ENCODE measurements around the gene ELAVL2.

Gene ELAVL2

DNA sequence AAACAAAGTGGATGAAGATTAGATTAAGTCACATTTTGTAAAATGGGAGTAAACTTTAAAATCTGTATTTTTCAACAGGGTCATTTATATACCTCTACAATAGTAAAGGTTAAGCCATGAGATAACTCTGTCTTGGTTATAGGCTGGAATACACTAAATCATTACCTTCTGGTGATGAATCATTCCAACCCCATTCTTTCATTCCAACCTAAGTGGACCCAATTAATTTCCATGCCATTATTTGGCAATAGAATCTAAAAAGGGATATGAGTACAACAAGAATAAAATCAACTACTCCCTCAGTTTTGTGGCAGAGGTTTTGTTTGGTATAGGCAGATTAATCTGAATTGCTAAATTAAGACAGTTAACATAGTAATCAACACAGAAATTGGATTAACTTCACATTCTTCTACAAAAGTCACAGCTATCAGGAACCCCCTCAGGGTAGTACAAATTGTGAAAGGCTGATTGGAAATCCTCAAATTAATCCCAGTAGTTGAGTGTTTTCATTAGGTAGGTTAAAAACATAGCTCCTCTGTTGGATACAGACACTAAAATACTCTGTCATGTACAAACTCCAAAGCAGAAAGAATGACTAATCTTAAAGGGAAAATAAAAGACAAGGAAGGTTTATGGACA, 54.2 kb downstream of the ELAVL2 start:
- Histone ChIP-seq H3K4me3 (ENCODE audit: low read depth in 1 of 2, low read length in 1 of 2) (no peak overlapping the region), H3K4me1 (ENCODE audit: control insufficient read depth in 1 of 2, insufficient read depth in 1 of 2, low read depth in 1 of 2, low read length in 1 of 2) (no peaks in the 10 kb centered on the region), H3K9me3 (no peaks in the 10 kb centered on the region), H3K36me3 (no peaks in the 10 kb centered on the region), H3K27ac (no peak overlapping the region), H3K27me3 (no peaks in the 10 kb centered on the region)
- TF ChIP-seq, protein P1, sequence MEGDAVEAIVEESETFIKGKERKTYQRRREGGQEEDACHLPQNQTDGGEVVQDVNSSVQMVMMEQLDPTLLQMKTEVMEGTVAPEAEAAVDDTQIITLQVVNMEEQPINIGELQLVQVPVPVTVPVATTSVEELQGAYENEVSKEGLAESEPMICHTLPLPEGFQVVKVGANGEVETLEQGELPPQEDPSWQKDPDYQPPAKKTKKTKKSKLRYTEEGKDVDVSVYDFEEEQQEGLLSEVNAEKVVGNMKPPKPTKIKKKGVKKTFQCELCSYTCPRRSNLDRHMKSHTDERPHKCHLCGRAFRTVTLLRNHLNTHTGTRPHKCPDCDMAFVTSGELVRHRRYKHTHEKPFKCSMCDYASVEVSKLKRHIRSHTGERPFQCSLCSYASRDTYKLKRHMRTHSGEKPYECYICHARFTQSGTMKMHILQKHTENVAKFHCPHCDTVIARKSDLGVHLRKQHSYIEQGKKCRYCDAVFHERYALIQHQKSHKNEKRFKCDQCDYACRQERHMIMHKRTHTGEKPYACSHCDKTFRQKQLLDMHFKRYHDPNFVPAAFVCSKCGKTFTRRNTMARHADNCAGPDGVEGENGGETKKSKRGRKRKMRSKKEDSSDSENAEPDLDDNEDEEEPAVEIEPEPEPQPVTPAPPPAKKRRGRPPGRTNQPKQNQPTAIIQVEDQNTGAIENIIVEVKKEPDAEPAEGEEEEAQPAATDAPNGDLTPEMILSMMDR (IDR thresholded peaks at IDR 0.05) = no peak

DNA sequence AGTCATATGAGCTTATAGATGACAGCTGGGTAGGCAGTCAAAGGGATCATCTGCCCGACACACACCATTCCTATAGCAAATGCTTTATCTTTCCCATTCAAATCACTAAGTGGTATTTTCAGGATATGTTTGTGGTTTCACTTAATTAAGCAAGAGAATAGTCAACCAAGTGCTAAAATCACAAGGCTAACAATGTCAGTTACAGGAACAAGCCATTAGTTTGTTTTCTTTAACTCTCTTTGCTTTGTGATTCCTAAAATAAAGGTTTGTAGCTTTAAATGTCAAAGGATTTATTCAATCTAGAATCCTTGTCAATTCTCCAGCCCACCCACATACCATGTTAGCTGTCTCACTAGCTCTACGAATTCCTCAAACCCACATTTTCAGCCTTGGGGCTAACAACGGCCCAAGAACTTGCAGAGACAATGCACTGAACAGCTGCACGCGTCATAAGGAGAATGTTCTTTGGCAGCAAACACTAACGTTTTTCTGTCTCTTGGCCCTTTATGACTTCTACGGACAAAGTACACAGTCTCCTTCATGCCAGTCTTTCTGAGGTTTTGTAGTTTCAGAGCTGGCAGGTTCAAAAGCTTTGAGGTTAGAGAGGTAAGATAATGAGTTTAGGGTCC, 56.6 kb downstream of the ELAVL2 start:
- Histone ChIP-seq H3K4me3 (ENCODE audit: low read depth in 1 of 2, low read length in 1 of 2) (no peak overlapping the region), H3K4me1 (ENCODE audit: control insufficient read depth in 1 of 2, insufficient read depth in 1 of 2, low read depth in 1 of 2, low read length in 1 of 2) (no peaks in the 10 kb centered on the region), H3K9me3 (no peaks in the 10 kb centered on the region), H3K27ac (no peak overlapping the region), H3K36me3 (no peaks in the 10 kb centered on the region), H3K27me3 (no peaks in the 10 kb centered on the region)
- TF ChIP-seq, protein P1 (IDR thresholded peaks at IDR 0.05) = no peak

DNA sequence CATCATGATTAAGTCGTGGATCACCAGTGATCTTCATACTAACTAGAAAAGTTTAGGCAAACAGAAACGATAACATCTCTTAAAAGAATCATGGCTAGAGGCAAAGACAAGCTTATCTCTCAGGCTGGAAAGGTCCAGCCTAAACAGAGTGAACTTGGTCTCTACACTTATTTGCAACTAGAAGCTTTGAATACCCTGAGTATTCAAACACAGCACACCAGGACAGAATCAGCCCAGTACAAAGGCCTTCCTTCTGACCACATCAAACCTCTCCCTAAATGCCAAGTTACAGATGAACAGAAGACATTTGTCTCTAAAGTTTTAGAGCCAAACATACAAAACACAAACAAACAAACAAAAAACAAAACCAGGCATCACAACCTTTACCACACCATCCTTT, 57.2 kb downstream of the ELAVL2 start:
- TF ChIP-seq, protein P1 (IDR thresholded peaks at IDR 0.05) = no peak
- no peaks in the 10 kb centered on the region for H3K27me3 ChIP-seq
- no peaks in the 10 kb centered on the region for H3K4me1 ChIP-seq (ENCODE audit: control insufficient read depth in 1 of 2, insufficient read depth in 1 of 2, low read depth in 1 of 2, low read length in 1 of 2)
- H3K27ac ChIP-seq = no peak overlapping the region
- no peaks in the 10 kb centered on the region for H3K9me3 ChIP-seq
- no peak overlapping the region for H3K4me3 ChIP-seq (ENCODE audit: low read depth in 1 of 2, low read length in 1 of 2)
- H3K36me3 ChIP-seq = no peaks in the 10 kb centered on the region

DNA sequence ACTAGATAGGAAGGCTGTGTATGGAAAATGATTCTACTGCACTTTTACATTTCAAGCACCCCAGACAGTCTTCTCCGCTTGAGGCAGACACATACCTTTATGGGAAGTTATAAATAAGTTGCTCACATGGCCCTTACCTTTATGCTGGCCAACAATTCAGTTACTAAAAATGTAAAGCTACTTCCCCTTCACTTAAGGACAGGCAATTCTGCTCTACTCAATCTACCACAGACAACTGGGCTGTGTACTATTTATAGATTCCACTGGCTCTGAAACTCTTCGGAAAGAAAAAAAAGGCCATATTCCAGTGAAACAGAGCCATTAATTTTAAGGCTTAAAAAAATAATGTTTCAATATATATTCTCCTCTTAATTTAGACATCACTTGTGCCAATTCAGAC, 59.4 kb downstream of the ELAVL2 start:
- H3K4me1 ChIP-seq (ENCODE audit: control insufficient read depth in 1 of 2, insufficient read depth in 1 of 2, low read depth in 1 of 2, low read length in 1 of 2) = no peaks in the 10 kb centered on the region
- H3K4me3 ChIP-seq (ENCODE audit: low read depth in 1 of 2, low read length in 1 of 2) = no peak overlapping the region
- no peak overlapping the region for H3K27ac ChIP-seq
- H3K27me3 ChIP-seq = no peaks in the 10 kb centered on the region
- no peaks in the 10 kb centered on the region for H3K36me3 ChIP-seq
- H3K9me3 ChIP-seq = no peaks in the 10 kb centered on the region
- TF ChIP-seq, protein P1 (IDR thresholded peaks at IDR 0.05) = no peak

DNA sequence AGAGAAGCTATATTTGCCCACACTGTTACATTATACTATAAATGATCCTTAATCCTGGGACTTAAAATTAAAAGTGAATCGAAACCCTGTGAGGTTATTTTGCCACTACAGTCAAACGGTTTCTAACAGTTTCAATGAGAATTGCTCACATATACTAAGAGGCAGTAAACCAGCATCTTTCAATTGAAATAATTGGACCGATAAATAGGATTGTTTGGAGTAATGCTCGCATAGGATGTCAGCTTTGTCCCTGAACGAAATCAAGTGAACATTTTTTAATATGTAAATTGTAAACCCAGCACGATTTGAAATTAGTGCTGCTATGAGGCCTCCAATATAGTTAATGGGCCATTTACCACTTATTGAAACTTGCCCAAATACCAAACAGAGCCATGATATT, 60.5 kb downstream of the ELAVL2 start:
- Histone ChIP-seq H3K27me3 (no peaks in the 10 kb centered on the region), H3K4me3 (ENCODE audit: low read depth in 1 of 2, low read length in 1 of 2) (no peak overlapping the region), H3K4me1 (ENCODE audit: control insufficient read depth in 1 of 2, insufficient read depth in 1 of 2, low read depth in 1 of 2, low read length in 1 of 2) (no peaks in the 10 kb centered on the region), H3K36me3 (no peaks in the 10 kb centered on the region), H3K27ac (no peak overlapping the region), H3K9me3 (no peaks in the 10 kb centered on the region)
- TF ChIP-seq, protein P1 (IDR thresholded peaks at IDR 0.05) = no peak
